ENCODE data around the gene DPY19L3. TPM values are rescaled to one million over a fixed set of nuclear protein-coding genes. Genes with fewer than 3 reads are reported as not detected.

Gene DPY19L3
- total and polyA plus RNA-seq, 2 of the 4 experiments (the other 2 are of a cell fraction), result 29.6 to 36.5 TPM

GRCh38 chr19:32476032-32476350 lies 70.4 kb downstream of the DPY19L3 start:
- Histone ChIP-seq H3K27me3 (ENCODE audit: control insufficient read depth, insufficient read depth, low read length) (no peaks in the 10 kb centered on the region), H4K20me1 (ENCODE audit: insufficient read depth, low read length) (no peaks in the 10 kb centered on the region), H2BK5ac (ENCODE audit: low read depth, low read length, poor library complexity, severe bottlenecking) (no peak overlapping the region), H2AK9ac (replicated peaks; ENCODE audit: low read depth, low read length, poor library complexity) (no peak overlapping the region), H3K4me2 (ENCODE audit: low read depth, low read length) (no peak overlapping the region), H3K18ac (ENCODE audit: low read depth, low read length) (no peak overlapping the region), H3K56ac (ENCODE audit: extremely low read depth, insufficient read depth, low read length) (no peak overlapping the region), H2BK20ac (ENCODE audit: low read depth, low read length) (no peak overlapping the region), H4K5ac (ENCODE audit: low read depth, low read length) (no peak overlapping the region), H3K14ac (replicated peaks; ENCODE audit: low read depth, low read length) (no peak overlapping the region), H3K23ac (ENCODE audit: low read depth, low read length) (no peak overlapping the region), H4K91ac (ENCODE audit: insufficient read depth, low read depth, low read length) (no peak overlapping the region), H3K4ac (ENCODE audit: low read depth, low read length) (no peak overlapping the region), H3K4me3 (ENCODE audit: insufficient read depth, low read depth, low read length) (no peak overlapping the region), H3K79me1 (ENCODE audit: low read depth in 1 of 2, low read length in 2 of 2) (no peaks in the 10 kb centered on the region), H3K4me1 (ENCODE audit: control insufficient read depth, insufficient read depth, low read length) (no peaks in the 10 kb centered on the region), H2BK15ac (ENCODE audit: low read depth, low read length) (no peak overlapping the region), H3K36me3 (ENCODE audit: control insufficient read depth, insufficient read depth, low read length) (peaks cover 31% of the 10 kb centered on the region), H2BK120ac (ENCODE audit: low read depth, low read length) (no peak overlapping the region), H2AFZ (replicated peaks; ENCODE audit: low read length, poor library complexity) (no peak overlapping the region), H4K8ac (ENCODE audit: low read depth in 2 of 2, low read length in 2 of 2) (no peak overlapping the region), H3K9me3 (ENCODE audit: control insufficient read depth, insufficient read depth, low read length) (no peaks in the 10 kb centered on the region), H2AK5ac (ENCODE audit: low read depth, low read length) (no peak overlapping the region), H3K9ac (ENCODE audit: low read depth, low read length) (no peak overlapping the region), H3K9me1 (ENCODE audit: insufficient read depth, low read length) (peaks cover 5% of the 10 kb centered on the region; the same call in 1 of the 2 replicates), H3K27ac (ENCODE audit: insufficient read depth, low read length) (no peak overlapping the region)
- dilution Hi-C loops (cut with HindIII; ENCODE audit: low sequenced_read_pairs, unreplicated experiment), result no loop called here
- WGBS, 2 experiments (ENCODE audit: extremely low coverage in 2 of 2, insufficient read length in 1 of 2), result no CpG with 5 or more reads among the region's 4 CpGs
- DNase-seq (no peak), ATAC-seq (ENCODE audit: low read depth) (no peak)
- BruUV-seq (replicated peaks), result no TSS peak
- ChIA-PET CTCF (no interaction called here), POLR2A (ENCODE audit: unreplicated experiment) (no interaction called here)
- TF ChIP-seq RFX5 (IDR thresholded peaks at IDR 0.05; ENCODE audit: low read depth, low read length), result no peak
- no peak for TF ChIP-seq FOS (IDR thresholded peaks at IDR 0.05; ENCODE audit: low read depth, low read length)
- no peak for TF ChIP-seq MXI1 (IDR thresholded peaks at IDR 0.05; ENCODE audit: borderline replicate concordance, low read depth, low read length)
- no peak for TF ChIP-seq NFE2L2 (IDR thresholded peaks at IDR 0.05; ENCODE audit: low read depth, low read length)
- TF ChIP-seq USF2 (IDR thresholded peaks at IDR 0.05; ENCODE audit: low read depth, low read length), result no peak
- no peak for TF ChIP-seq RCOR1 (IDR thresholded peaks at IDR 0.05; ENCODE audit: insufficient replicate concordance, low read length)
- TF ChIP-seq CHD1 (IDR thresholded peaks at IDR 0.05; ENCODE audit: low read depth, low read length), result no peak
- in situ Hi-C loops (cut with MboI; ENCODE audit: low sequenced_read_pairs), result no loop called here
- intact Hi-C loops (cut with micrococcal nuclease), result no loop called here

All from IMR-90 (cell line).